HFFc6 (cell line): Measurements from ENCODE around the gene SLC25A23. TPM values are rescaled to one million over a fixed set of nuclear protein-coding genes. Genes with fewer than 3 reads are reported as not detected.

Experiments used
- microRNA-seq: library from miRNA; unstranded; fragments of <30 nt; microRNA quantifications from one replicate; pipeline ENCODE4, GENCODE V29; 2019
- total RNA-seq, 6 experiments: library from RNA; stranded (reverse); fragmentation: NEBNext Ultra II Directional; extraction: Animal tissue kit (Norgen Biotek cat#: 25700); gene quantifications; 2 replicates in 1 of 6; 3 replicates in 5 of 6; pipeline ENCODE4 v1.2.3, GENCODE V29; 2021

The SLC25A23 gene
- total RNA-seq, 6 experiments from 2014 or later: 15.4 to 25.3 (median 16.8) TPM

Small RNA genes within 50 kb of the gene (microRNA-seq; reads per million reads assigned to microRNA genes)
- 266 reads per million, percentile 60 among the genes with 10 or more reads in this experiment for gene MIR3940
- gene MIR6790: not detected

Other genes with a start within 250 kb of the SLC25A23 start
- 10 to 100 TPM; 54.6 to 69.4 (median 59.5) TPM for gene MLLT1, start 179.8 kb downstream of the SLC25A23 start, total RNA-seq
- not detected for gene ACER1, start 126.2 kb downstream of the SLC25A23 start, total RNA-seq
- gene CLPP, start 98.3 kb downstream of the SLC25A23 start, total RNA-seq: 100 to 1,000 TPM; 106 to 114 (median 107) TPM
- gene ALKBH7, start 87.0 kb downstream of the SLC25A23 start, total RNA-seq: 10 to 100 TPM; 40.8 to 60.7 (median 47.9) TPM
- 1 to 10 TPM; 1.1 to 2.0 (median 1.5) TPM for gene PSPN, start 83.9 kb downstream of the SLC25A23 start, total RNA-seq
- gene GTF2F1, start 66.6 kb downstream of the SLC25A23 start, total RNA-seq: 10 to 100 TPM; 70.4 to 75.1 (median 71.4) TPM
- gene KHSRP, start 35.0 kb downstream of the SLC25A23 start, total RNA-seq: 100 to 1,000 TPM; 259 to 312 (median 301) TPM
- not detected for gene SLC25A41, start 26.0 kb downstream of the SLC25A23 start, total RNA-seq
- gene CRB3, start 4.5 kb upstream of the SLC25A23 start, total RNA-seq: not detected
- gene DENND1C, start 22.0 kb upstream of the SLC25A23 start, total RNA-seq: not detected
- gene TUBB4A, start 42.5 kb upstream of the SLC25A23 start, total RNA-seq: not detected
- 1 to 10 TPM in 4 of 6 experiments, under 1 TPM in 2; 0.57 to 3.7 (median 3.2) TPM for gene TNFSF9, start 71.2 kb upstream of the SLC25A23 start, total RNA-seq
- gene CD70, start 131.4 kb upstream of the SLC25A23 start, total RNA-seq: not detected
- gene TNFSF14, start 210.4 kb upstream of the SLC25A23 start, total RNA-seq: not detected